HG02852 (cell line): ENCODE measurements around the gene CLCN7.

Experiments used
- ATAC-seq: cut with Tn5 transposase; IDR thresholded peaks from one replicate; pipeline ENCODE4 v1.9.1; 2021; ENCODE audit warnings: mild to moderate bottlenecking, moderate library complexity; ENCODE audit not compliant: unreplicated experiment

Gene CLCN7

GRCh38 chr16:1464894-1465566, 9.8 kb downstream of the CLCN7 start:
- ATAC-seq, result no peak

GRCh38 chr16:1464196-1464893, 10.5 kb downstream of the CLCN7 start:
- no peak for ATAC-seq

- no peak for ATAC-seq
Observed at GRCh38 chr16:1461146-1461545, 13.7 kb downstream of the CLCN7 start.

GRCh38 chr16:1460602-1461138, 14.2 kb downstream of the CLCN7 start:
- no peak for ATAC-seq

GRCh38 chr16:1459967-1460366, 14.9 kb downstream of the CLCN7 start:
- ATAC-seq, result no peak

- no peak for ATAC-seq
Observed at GRCh38 chr16:1458977-1459341, 15.9 kb downstream of the CLCN7 start.

- no peak for ATAC-seq
Observed at GRCh38 chr16:1458336-1458976, 16.4 kb downstream of the CLCN7 start.

GRCh38 chr16:1457489-1458245, 17.2 kb downstream of the CLCN7 start:
- ATAC-seq, result no peak

GRCh38 chr16:1456951-1457350, 17.9 kb downstream of the CLCN7 start:
- no peak for ATAC-seq

- ATAC-seq, result no peak
Observed at GRCh38 chr16:1455190-1456171, 19.3 kb downstream of the CLCN7 start.

GRCh38 chr16:1454561-1454960, 20.3 kb downstream of the CLCN7 start:
- ATAC-seq, result no peak

GRCh38 chr16:1453316-1453715, 21.5 kb downstream of the CLCN7 start:
- ATAC-seq, result no peak

- no peak for ATAC-seq
Observed at GRCh38 chr16:1452530-1452929, 22.3 kb downstream of the CLCN7 start.

- ATAC-seq, result no peak
Observed at GRCh38 chr16:1451702-1452392, 23.0 kb downstream of the CLCN7 start.

GRCh38 chr16:1450841-1451240, 24.0 kb downstream of the CLCN7 start:
- ATAC-seq, result no peak

GRCh38 chr16:1450218-1450617, 24.6 kb downstream of the CLCN7 start:
- no peak for ATAC-seq

GRCh38 chr16:1449201-1449788, 25.5 kb downstream of the CLCN7 start:
- no peak for ATAC-seq

- no peak for ATAC-seq
Observed at GRCh38 chr16:1448536-1449116, 26.2 kb downstream of the CLCN7 start.

GRCh38 chr16:1447965-1448364, 26.9 kb downstream of the CLCN7 start:
- ATAC-seq, result no peak
